Measurements from ENCODE around the gene SMAD7.

The SMAD7 gene

GRCh38 chr18:48944634-48945033, 6.1 kb downstream of the SMAD7 start:
- no peak for DNase-seq (ENCODE audit: low read depth in 2 of 2)

GRCh38 chr18:48943736-48944527, 6.8 kb downstream of the SMAD7 start:
- no peak for DNase-seq (ENCODE audit: low read depth in 2 of 2)

GRCh38 chr18:48943333-48943732, 7.4 kb downstream of the SMAD7 start:
- no peak for DNase-seq (ENCODE audit: low read depth in 2 of 2)

DNA sequence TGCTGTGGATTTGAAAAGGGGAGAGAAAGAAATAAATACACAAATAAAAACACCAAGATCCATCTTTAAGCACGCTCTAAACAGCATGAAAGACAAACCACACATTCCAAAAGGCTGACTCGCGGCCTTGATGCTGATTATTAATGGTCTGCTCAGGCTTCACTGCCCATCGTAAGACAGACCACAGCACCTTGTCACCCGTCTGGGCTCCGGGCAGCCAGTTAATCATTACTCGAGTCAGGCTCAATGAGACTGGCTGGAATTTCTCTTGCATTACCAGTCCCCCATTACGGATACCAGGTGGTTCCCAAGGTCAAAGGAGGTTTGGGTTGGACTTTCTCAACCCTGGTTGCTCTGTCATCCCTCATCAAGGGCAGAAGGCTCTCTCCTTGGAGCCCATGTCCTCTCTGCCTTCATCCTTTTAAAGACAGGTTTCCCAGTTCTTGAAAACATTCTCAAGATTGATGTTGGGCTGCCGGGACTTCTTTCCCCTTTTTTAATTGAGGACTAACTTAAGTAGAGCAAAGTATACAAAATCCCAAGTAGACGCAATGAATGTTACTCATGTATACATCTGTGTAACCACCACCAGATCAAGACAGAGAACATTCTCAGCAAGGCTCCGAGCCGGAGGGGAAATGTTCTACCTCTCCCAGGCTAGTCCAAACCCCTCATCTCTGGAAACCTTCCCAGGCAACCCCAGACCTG, 8.1 kb downstream of the SMAD7 start:
- no peak for DNase-seq (ENCODE audit: low read depth in 2 of 2)

DNA sequence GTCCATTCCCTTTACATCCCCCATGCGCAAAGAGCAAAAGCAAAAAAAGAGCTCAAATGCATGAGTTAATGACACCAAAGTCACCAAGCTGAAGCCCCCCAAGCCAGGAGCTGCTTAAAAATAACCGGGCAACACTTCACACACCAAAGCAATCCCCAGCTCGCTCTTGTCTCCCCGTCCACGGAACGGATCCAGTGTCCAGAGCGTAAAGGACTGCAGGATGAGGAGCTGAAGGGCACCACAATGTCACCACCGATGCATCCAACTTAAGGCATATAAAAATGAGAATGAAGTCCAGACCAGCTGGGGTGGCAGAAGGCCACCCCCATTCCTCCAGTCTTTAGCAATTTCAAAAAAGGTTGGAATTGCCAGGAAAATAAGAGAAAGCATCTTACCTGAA, 8.7 kb downstream of the SMAD7 start:
- DNase-seq (ENCODE audit: low read depth in 2 of 2): no peak

- DNase-seq (ENCODE audit: low read depth in 2 of 2): no peak
Measured at GRCh38 chr18:48941672-48942071, 9.1 kb downstream of the SMAD7 start.

GRCh38 chr18:48940854-48941611, 9.7 kb downstream of the SMAD7 start:
- DNase-seq (ENCODE audit: low read depth in 2 of 2): peak; percentile 29 to 55

DNA sequence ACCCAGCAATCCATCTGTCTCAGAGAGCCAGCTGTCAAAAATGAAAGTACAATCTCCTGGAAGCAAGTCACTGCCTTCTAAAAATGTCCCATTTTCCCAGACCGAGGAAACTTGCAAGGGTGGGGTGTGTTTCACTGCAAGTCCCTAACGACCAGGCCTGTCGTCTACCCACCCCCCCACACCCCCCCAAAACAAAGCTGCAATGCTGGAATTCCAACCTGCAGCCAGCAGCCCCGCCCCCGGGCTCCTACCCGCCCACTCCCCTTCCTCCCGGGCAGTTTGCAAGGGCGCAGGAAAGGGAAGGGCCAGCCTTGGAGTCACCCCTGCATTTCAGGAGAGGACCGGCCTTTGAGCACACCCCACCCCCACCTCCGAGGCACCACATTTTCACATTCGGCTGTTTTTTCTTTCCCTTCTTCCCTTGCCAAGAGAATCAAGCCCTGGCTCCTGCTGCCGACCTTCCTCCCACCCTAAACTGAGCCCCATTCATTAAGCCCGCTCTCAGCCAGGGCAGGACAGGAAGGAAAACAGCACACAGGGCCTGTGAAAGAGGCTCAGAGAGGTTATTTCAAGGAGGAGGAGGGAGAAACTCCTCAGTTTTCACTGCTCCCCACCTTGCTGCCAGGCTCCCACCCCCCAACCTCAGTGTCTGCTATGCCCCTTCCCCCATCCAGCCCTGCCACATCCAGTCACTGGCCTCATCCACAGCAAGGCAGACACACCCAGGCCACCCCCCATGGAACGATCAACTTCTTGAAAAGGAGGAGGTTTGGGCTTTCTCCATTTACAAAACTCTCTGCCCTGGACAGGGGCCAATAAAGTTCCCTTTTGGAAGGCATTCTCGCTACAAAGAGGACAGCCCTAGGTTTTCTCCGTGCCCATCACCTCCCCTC, 11.3 kb downstream of the SMAD7 start:
- DNase-seq (ENCODE audit: low read depth in 2 of 2): no peak

DNA sequence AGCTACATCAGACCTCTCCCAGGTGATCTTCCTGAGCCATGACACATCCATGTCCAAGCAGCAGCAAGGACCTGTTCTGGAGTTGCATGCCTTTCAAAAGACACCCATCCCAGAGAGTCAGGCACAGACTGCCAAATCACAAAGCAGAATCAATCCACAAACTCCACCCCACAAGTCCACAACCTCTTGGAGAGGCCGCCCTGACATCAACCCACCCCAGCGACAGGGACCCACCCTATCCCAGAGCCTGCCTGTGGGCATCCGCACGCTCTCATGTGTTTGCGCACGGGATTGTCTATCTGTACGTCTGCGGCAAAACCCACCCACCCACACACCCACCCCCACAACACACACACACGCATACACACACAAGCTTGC, 11.9 kb downstream of the SMAD7 start:
- no peak for DNase-seq (ENCODE audit: low read depth in 2 of 2)

- DNase-seq (ENCODE audit: low read depth in 2 of 2): no peak
Measured at GRCh38 chr18:48937869-48938750, 12.7 kb downstream of the SMAD7 start.

GRCh38 chr18:48935433-48935774, 15.4 kb downstream of the SMAD7 start:
- no peak for DNase-seq (ENCODE audit: low read depth in 2 of 2)

- no peak for DNase-seq (ENCODE audit: low read depth in 2 of 2)
Measured at GRCh38 chr18:48934723-48935432, 15.9 kb downstream of the SMAD7 start.

GRCh38 chr18:48934415-48934722, 16.4 kb downstream of the SMAD7 start:
- DNase-seq (ENCODE audit: low read depth in 2 of 2): no peak

GRCh38 chr18:48933578-48934414, 17.0 kb downstream of the SMAD7 start:
- DNase-seq (ENCODE audit: low read depth in 2 of 2): no peak

- no peak for DNase-seq (ENCODE audit: low read depth in 2 of 2)
Measured at GRCh38 chr18:48932822-48933510, 17.8 kb downstream of the SMAD7 start.

GRCh38 chr18:48932462-48932818, 18.3 kb downstream of the SMAD7 start:
- DNase-seq (ENCODE audit: low read depth in 2 of 2): no peak

GRCh38 chr18:48931680-48932461, 18.9 kb downstream of the SMAD7 start:
- no peak for DNase-seq (ENCODE audit: low read depth in 2 of 2)

DNA sequence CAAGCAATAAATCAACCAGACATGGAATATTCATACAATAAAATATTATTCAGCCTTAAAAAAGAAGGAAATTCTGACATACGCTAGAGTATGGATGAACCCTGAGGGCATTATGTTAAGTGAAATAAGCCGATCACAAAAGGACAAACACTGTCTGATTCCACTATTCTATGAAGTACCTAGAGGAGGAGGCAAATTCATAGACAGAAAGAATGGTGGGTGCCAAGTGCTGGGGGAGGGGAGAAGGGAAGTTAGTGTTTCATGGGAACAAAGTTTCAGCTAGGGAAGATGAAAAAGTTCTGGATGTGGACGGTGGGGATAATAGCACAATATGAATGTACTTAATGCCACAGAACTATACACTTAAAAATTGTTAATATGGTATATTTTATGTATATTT, 19.8 kb downstream of the SMAD7 start:
- no peak for DNase-seq (ENCODE audit: low read depth in 2 of 2)
